Sigmoid colon (tissue), 7 donors: ENCODE data around the gene FAM240B. TPM values are rescaled to one million over a fixed set of nuclear protein-coding genes. Genes with fewer than 3 reads are reported as not detected.

Source experiments
- DNase-seq: peaks from one replicate; pipeline ENCODE4 v3.0.0-alpha.2; 2019
- H3K27ac ChIP-seq, 4 donors: fragments of 200-600 bp; sonication (generic); one replicate each; pipeline ENCODE4 v1.5.1; 2016 to 2019; ENCODE audit warnings: mild to moderate bottlenecking in 1 of 4
- H3K27me3 ChIP-seq, 3 donors: fragments of 200-600 bp; sonication (generic); one replicate each; pipeline ENCODE4 v1.5.1; 2019; ENCODE audit warnings: mild to moderate bottlenecking in 1 of 3
- H3K36me3 ChIP-seq, 4 donors: fragments of 200-600 bp; sonication (generic); one replicate each; pipeline ENCODE4 v1.5.1; 2016 to 2019
- H3K4me1 ChIP-seq, 4 donors: fragments of 200-600 bp; sonication (generic); one replicate each; pipeline ENCODE4 v1.5.1; 2017 to 2019
- H3K4me3 ChIP-seq, 4 donors: fragments of 200-600 bp; sonication (generic); one replicate each; pipeline ENCODE4 v1.5.1; 2017 to 2019; ENCODE audit warnings: mild to moderate bottlenecking in 2 of 4, moderate library complexity in 1 of 4
- H3K9me3 ChIP-seq, 4 donors: fragments of 200-600 bp in 3 of 4; sonication (generic) in 3 of 4; one replicate each; pipeline versions ENCODE4 v1.5.1 to v1.6.1; 2013 to 2019
- EP300 ChIP-seq, 4 donors: sonication (generic); formaldehyde crosslinking; IDR thresholded peaks; one replicate each; pipeline ENCODE4 v1.6.1; 2017; ENCODE audit warnings: antibody characterized with exemption in 4 of 4
- POLR2A ChIP-seq, 2 donors: fragments of 450-650 bp; IDR thresholded peaks; one replicate each; pipeline ENCODE4 v1.6.1; 2016; ENCODE audit warnings: antibody characterized with exemption in 2 of 2, mild to moderate bottlenecking in 2 of 2, moderate library complexity in 2 of 2
- POLR2AphosphoS5 ChIP-seq, 4 donors: sonication (generic); formaldehyde crosslinking; IDR thresholded peaks; one replicate each; pipeline ENCODE4 v1.6.1; 2017; ENCODE audit warnings: antibody characterized with exemption in 4 of 4
- WGBS, 2 donors: extraction: QIAGEN DNeasy Blood & Tissue Kit; methylation state at CpG; one replicate each; pipeline ENCODE4 v1.1.7; 2013; 5-methylcytosine and 5-hydroxymethylcytosine counted together
- intact Hi-C: fragments of 100-400 bp; cut with DNase I; formaldehyde crosslinking; loops from one replicate; pipeline ENCODE4 v1.15.1; 2023
- polyA plus RNA-seq, 3 donors: library from polyadenylated mRNA; stranded (reverse); fragments of 200-250 nt; gene quantifications; one replicate each; pipeline ENCODE4 v1.2.3, GENCODE V29; 2013
- total RNA-seq, 4 donors: library from RNA; depleted of rRNA; stranded (reverse); fragments of >200 nt; gene quantifications; one replicate each; pipeline ENCODE4 v1.1.0, GENCODE V29; 2016
- TF ChIP-seq, protein P1 (sequence below), 4 experiments: fragments of 450-650 bp in 3 of 4; fragments of 200-600 bp in 1 of 4; IDR thresholded peaks; one replicate each; pipeline ENCODE4 v1.5.1; 2016 to 2019; ENCODE audit warnings: antibody characterized with exemption in 4 of 4, mild to moderate bottlenecking in 3 of 4, moderate library complexity in 2 of 4
- donor health status: healthy with polysubstance abuse.
- donor health status: Bipolar disorder and iron deficiency.
- donor health status: healthy.

Gene FAM240B
- total RNA-seq (not detected), polyA plus RNA-seq (not detected)

GRCh38 chr9:38720083-38720745 lies at the start of gene FAM240B:
Gene FAM240B, minus strand, starts transcription at chr9:38720133. Its CDS starts 16,134 bp downstream, at chr9:38703999.
- no peak for DNase-seq
- no peaks in the 10 kb centered on the region for H3K9me3 ChIP-seq
- H3K36me3 ChIP-seq: no peaks in the 10 kb centered on the region
- TF ChIP-seq POLR2A (IDR thresholded peaks at IDR 0.05) (no peak), EP300 (IDR thresholded peaks at IDR 0.05) (no peak), POLR2AphosphoS5 (IDR thresholded peaks at IDR 0.05) (no peak)
- TF ChIP-seq, protein P1, sequence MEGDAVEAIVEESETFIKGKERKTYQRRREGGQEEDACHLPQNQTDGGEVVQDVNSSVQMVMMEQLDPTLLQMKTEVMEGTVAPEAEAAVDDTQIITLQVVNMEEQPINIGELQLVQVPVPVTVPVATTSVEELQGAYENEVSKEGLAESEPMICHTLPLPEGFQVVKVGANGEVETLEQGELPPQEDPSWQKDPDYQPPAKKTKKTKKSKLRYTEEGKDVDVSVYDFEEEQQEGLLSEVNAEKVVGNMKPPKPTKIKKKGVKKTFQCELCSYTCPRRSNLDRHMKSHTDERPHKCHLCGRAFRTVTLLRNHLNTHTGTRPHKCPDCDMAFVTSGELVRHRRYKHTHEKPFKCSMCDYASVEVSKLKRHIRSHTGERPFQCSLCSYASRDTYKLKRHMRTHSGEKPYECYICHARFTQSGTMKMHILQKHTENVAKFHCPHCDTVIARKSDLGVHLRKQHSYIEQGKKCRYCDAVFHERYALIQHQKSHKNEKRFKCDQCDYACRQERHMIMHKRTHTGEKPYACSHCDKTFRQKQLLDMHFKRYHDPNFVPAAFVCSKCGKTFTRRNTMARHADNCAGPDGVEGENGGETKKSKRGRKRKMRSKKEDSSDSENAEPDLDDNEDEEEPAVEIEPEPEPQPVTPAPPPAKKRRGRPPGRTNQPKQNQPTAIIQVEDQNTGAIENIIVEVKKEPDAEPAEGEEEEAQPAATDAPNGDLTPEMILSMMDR (IDR thresholded peaks at IDR 0.05): no peak
- intact Hi-C loops: no loop called here
- no peaks in the 10 kb centered on the region for H3K27me3 ChIP-seq
- H3K4me1 ChIP-seq: no peaks in the 10 kb centered on the region
- no peak within 1 kb of the TSS for H3K27ac ChIP-seq
- WGBS, 2 donors: 73 to 92% methylated on average over 7 of the region's 7 CpGs
- no peak within 1 kb of the TSS for H3K4me3 ChIP-seq

DNA sequence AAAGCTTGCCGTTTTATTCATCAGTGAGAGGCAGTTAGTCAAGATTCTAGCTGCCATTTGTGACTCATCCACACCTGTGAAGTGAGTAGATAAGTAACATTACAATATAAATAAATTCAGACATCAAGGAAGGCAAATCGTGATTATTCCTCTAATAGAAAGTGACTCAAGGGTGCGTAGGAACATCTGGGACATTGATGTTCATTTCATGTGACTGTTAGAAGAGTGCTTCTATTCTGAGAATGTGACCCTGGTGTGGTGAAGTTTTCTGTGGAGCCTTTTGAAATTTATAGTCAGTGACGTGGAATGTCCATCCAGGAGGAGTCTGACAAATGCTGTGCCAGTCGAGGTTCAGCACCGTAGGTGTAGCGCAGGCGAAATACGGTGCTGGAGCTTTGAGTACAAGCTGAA lies 48.4 kb upstream of the FAM240B start:
- 89% methylated on average over 9 of the region's 9 CpGs for WGBS, 2 donors
- TF ChIP-seq POLR2A (IDR thresholded peaks at IDR 0.05) (no peak), POLR2AphosphoS5 (IDR thresholded peaks at IDR 0.05) (no peak), EP300 (IDR thresholded peaks at IDR 0.05) (no peak)
- TF ChIP-seq, protein P1 (IDR thresholded peaks at IDR 0.05): no peak
- no peaks in the 10 kb centered on the region for H3K36me3 ChIP-seq
- H3K4me1 ChIP-seq: no peaks in the 10 kb centered on the region
- H3K27ac ChIP-seq: no peak overlapping the region
- H3K9me3 ChIP-seq: no peaks in the 10 kb centered on the region
- intact Hi-C loops: no loop called here
- no peak for DNase-seq
- no peak overlapping the region for H3K4me3 ChIP-seq
- H3K27me3 ChIP-seq: no peaks in the 10 kb centered on the region

- Histone ChIP-seq H3K36me3 (no peaks in the 10 kb centered on the region), H3K27ac (no peak overlapping the region), H3K4me3 (no peak overlapping the region), H3K9me3 (no peaks in the 10 kb centered on the region), H3K4me1 (no peaks in the 10 kb centered on the region), H3K27me3 (no peaks in the 10 kb centered on the region)
- DNase-seq: no peak
- 82 to 90% methylated on average over 4 of the region's 4 CpGs for WGBS, 2 donors
- TF ChIP-seq EP300 (IDR thresholded peaks at IDR 0.05) (no peak), POLR2A (IDR thresholded peaks at IDR 0.05) (no peak), POLR2AphosphoS5 (IDR thresholded peaks at IDR 0.05) (no peak)
- TF ChIP-seq, protein P1 (IDR thresholded peaks at IDR 0.05): no peak
- intact Hi-C loops: no loop called here
These were observed 45.2 kb upstream of the FAM240B start for GRCh38 chr9:38765101-38765500.

- intact Hi-C loops: no loop called here
- Histone ChIP-seq H3K27me3 (no peaks in the 10 kb centered on the region), H3K36me3 (no peaks in the 10 kb centered on the region), H3K9me3 (no peaks in the 10 kb centered on the region), H3K4me3 (no peak overlapping the region), H3K27ac (no peak overlapping the region), H3K4me1 (no peaks in the 10 kb centered on the region)
- WGBS, 2 donors: 70 to 77% methylated on average over 8 of the region's 8 CpGs
- no peak for DNase-seq
- no peak for TF ChIP-seq POLR2AphosphoS5 (IDR thresholded peaks at IDR 0.05)
- TF ChIP-seq, protein P1 (IDR thresholded peaks at IDR 0.05): no peak
- TF ChIP-seq POLR2A (IDR thresholded peaks at IDR 0.05): no peak
- no peak for TF ChIP-seq EP300 (IDR thresholded peaks at IDR 0.05)
These were observed 42.1 kb upstream of the FAM240B start for GRCh38 chr9:38761999-38762398.

DNA sequence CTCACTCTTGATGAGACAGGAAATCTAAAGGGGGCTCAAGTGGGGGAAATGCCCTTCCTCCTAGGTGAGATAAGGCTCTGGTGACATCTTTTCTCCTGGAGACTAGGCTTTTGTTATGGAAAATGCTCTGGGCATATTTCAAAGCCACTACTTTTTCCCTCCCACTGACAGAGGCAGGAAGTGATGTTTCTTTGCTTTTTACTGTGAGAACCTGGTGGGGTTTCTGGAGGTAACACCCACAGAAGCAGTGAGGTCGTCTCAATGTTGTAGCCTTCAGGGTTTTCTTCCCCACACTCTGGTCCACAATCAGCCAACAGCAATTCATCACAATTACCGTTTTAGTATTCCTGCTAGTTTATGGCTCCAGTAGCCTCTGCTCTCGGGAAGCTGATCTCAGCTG lies 41.4 kb upstream of the FAM240B start:
- intact Hi-C loops: no loop called here
- Histone ChIP-seq H3K4me3 (no peak overlapping the region), H3K36me3 (no peaks in the 10 kb centered on the region), H3K27ac (no peak overlapping the region), H3K27me3 (no peaks in the 10 kb centered on the region), H3K9me3 (no peaks in the 10 kb centered on the region), H3K4me1 (no peaks in the 10 kb centered on the region)
- TF ChIP-seq EP300 (IDR thresholded peaks at IDR 0.05): no peak
- no peak for TF ChIP-seq POLR2A (IDR thresholded peaks at IDR 0.05)
- TF ChIP-seq, protein P1 (IDR thresholded peaks at IDR 0.05): no peak
- TF ChIP-seq POLR2AphosphoS5 (IDR thresholded peaks at IDR 0.05): no peak
- DNase-seq: no peak
- WGBS, 2 donors: 18 to 21% methylated on average over 3 of the region's 3 CpGs
